Inflammatory macrophage treated with lipopolysaccharide for 1 hour (primary cell): Measurements from ENCODE around the gene SPSB3.

Source experiments
- DNase-seq, 2 donors: peaks; one replicate each; pipeline ENCODE4 v3.0.0-alpha.2; 2020 to 2022

Gene SPSB3

DNA sequence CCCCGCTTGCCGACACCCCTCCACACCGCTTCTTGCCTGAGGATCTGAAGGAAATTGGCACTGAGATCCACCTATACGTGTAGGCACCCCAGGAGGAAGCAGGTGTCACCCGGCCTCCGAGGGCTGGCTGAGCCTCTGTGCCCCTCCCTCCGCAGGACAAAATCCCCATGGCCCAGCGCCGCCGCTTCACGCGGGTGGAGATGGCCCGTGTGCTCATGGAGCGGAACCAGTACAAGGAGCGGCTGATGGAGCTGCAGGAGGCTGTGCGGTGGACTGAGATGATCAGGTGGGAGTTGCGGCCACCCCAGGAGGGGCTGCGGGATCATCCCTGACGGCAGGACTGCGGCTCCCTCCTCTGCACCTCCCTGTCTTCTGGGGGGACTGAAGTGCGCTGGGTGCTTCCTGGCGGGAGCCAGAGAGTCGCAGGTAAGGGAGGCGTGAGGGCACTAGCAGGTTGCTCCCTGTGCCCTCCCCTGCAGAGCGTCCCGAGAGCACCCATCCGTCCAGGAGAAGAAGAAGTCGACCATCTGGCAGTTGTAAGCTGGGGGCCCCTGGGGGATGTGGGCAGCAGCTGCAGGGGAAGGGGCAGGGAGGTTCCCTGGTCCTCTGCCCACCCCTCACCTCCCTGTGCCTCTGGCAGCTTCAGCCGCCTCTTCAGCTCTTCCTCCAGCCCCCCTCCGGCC is 20.0 kb downstream of the SPSB3 start:
- no peak for DNase-seq

DNA sequence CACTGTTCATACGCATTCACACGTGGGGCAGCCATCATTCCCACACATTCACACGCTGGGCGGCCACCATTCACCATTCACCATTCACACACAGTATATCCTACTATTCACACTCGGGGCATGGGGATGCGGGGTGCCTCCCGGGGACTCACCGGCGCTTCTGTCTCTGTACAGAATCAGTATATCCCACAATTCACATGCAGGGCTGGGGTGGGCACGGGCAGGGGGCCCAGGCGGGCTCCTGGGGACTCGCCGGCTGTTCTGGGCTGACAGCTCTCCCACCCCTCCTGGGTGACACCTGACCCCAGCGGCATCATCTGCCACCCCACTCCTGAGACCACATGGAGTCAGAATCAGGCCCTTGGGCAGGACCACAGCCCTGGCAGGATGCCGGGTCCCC is 20.6 kb downstream of the SPSB3 start:
- DNase-seq, result no peak

DNA sequence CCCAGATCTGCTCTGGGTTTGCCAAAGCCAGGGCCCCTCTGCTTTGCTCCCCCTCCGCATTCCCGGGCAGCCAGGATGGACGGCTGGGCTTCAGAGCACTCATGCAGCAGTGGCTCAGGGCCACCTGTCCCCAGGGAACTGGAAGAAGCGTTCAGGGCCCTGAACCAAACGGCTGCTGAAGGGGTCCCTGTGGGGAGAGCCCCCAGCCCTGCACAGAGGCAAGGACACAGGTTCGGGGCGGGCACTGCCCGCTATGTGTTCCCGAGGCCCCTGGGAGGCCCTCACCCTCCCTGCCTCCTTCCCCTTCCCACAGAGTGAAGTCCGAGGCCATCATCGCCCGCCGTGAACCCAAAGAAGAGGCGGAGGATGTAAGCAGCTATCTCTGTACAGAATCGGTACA is 21.5 kb downstream of the SPSB3 start:
- DNase-seq, result no peak

DNA sequence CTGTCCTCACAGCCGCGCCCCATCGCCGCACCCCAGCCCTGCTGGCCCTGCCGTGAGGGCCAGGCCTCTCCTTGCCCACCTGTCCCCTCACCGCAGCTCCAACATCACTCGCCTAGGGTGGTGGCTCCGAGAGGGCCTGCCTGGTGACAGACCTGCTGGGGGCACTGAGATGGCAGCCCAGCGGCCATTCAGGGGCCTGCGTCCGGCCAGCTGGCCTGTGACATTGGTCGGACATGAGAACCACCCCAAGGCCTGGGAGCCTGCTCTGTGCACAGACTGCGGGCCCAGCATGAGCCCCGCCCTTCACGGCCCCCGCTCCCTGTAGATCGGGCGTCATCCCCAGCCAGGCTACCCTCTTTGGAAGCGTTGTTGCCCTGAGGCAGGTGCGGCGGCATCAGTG is 22.9 kb downstream of the SPSB3 start:
- DNase-seq, result no peak

DNA sequence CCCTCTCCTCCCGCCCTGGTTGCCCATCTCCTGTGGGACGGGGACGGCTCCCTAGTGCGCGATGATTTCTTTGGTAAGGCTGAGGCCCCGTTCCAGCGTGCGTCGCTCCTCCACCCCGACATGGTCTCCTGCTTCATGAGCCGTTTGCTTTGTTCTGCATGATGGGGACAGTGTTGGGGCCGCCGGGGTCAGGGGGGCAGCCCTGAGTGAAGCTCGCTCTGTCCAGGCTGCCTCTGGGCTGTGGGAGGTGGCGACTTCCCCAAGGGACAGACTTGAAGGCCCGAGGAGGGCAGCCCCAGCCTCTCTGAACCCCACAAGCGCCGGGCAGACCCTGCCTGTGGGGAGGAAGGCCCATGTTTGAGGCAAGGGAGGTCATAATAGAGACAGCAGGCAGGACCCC is 23.4 kb downstream of the SPSB3 start:
- no peak for DNase-seq

DNA sequence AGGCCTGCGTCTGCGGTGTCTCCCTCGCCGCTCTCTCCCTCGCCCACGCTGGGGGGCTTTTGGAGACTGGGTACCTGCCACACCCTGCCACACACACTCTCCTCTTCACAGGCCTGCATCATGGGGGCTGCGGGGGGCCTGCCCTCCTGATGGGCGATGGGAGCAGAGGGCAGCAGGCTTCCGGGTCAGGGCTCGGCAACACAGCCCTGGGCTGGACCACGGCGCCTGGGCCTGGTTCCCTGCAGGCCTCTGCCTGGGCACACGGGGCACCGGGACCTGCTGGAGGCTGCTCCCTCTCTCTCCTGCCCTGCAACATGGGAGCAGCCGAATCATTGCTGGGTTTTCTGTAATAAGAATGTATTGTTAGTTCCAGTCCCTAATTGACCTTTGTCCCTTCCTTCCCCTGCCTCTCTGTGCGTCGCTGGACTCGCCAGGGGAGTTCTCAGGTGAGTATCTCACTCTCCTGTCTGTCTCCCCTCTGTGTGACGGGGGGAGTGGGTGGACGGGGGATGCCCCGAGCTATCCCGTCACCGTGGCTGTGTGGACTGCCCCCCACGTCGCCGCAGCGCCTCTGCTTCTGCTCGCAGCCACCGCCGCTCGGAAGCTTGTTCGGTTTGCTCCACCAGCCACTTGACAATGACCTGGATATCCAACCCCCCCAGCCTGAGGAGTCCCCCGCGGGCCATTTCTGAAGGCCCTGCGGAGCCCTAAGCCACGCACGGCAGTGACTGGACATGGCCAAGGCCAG is 24.5 kb downstream of the SPSB3 start:
- no peak for DNase-seq

DNA sequence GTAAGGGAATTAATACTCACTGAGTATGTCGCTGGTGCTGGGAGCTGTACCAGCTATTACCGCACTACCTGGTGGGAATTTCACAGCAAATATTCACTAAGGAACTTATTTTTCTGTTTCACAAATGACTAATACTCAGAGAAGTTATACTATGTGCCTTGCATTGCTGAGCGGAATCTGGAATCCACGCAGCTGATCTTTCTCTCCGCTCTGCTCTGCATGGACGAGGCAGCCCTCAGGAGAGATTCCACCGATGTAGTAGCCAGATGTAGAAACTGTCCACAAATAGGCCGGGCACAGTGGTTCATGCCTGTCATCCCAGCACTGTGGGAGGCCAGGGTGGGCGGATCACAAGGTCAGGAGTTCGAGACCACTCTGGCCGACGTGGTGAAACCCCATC is 28.2 kb downstream of the SPSB3 start:
- DNase-seq, result no peak

DNA sequence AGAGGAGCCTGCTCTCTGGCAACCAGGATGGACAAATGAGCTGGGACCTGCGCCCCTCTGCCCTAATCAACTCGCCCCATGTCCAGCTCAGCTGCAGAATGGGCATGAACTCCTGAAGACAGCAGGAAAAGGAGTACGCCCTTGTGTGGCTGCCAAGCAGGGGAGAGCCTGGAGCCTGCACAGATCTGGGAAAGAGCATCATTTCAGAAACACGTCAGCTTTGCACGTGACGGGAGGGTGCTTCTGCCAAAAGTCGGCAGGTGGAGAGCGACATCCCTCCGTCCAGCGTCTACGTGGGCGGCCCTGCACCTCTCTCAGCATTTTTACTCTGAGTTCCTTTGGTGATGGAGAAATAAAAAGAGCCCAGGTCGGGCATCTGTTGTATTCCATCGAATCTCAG is 29.5 kb downstream of the SPSB3 start:
- DNase-seq, result no peak

DNA sequence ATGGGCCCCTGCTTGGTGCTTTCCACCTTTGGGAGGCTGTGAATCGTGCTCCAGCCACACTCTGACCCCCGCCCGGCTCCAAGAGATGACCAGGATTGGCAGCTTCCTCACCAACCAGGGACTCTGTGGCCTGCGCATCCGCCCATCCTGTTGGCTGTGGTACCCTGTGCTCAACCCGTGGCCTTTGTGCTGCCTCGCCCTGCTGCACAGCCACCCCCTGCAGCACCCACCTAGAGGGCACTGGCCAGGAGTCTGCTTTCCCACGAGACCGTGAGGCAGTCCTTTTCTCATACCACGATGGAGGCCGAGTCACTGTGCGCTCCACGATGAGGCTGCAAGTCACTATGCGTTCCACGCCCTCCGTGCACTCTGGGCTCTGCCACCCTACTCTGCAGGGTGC is 30.4 kb downstream of the SPSB3 start:
- no peak for DNase-seq

DNA sequence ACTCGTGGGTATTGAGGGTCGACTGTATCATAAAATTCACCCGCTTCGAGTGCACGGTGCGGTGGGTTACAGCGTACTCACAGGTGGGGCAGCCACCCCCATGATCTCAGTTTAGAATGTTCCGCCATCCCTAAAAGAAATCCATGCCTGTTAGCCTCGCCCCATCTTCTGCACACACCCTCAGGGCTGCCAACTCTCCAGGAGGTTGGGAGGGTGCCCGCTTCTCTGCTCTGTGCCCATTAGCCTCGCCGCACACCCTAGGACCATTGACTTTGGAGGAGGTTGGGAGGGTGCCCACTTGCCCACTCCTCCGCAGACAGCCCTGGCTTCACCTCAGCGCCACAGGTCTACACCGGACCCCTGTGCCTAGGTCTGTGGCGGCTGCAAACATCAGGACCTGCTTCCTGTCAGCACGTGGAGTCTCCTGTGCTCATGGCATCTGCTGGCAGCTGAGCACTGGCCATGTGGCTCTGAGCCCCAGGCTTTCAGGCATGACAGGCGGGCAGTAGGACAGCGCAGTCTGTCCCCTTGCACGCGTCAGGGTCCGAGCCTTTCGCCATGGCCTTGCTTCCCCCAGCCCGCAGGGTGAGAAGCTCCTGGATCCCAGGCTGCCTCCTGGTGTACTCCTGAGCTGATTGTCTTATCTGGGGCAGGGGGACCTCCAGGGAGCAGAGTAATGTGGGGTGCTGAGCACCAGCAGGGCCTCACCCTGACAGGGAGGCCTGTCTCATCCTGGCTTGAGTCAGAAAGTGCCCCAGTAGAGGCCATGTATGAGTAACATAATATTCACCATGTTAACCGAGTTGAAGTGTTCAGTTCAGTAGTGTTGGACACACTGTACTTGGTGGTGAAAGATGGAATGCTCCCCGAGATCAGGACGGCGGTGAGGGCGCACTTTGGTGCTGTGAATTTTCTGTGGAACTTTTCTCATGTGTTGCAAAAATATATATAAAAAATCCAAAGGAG is 32.9 kb downstream of the SPSB3 start:
- DNase-seq, result no peak

DNA sequence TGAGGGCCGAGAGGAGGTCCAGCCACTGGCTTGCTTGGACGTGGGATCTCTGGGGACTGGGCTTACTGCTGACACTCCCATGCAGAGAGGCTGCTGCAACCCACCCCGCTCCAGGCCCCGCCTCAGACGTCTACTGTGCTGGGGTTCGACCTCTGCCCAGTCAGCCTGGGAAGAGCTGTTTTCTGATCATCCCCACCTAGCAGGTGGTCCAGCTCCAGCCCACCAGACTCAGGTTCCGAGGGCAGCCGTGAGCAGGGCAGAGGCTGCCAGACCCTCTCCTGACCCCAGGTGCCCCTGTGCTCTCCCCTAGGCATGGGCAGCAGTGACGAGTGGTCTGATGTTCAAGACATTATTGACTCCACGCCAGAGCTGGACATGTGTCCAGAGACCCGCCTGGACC is 34.4 kb downstream of the SPSB3 start:
- no peak for DNase-seq

DNA sequence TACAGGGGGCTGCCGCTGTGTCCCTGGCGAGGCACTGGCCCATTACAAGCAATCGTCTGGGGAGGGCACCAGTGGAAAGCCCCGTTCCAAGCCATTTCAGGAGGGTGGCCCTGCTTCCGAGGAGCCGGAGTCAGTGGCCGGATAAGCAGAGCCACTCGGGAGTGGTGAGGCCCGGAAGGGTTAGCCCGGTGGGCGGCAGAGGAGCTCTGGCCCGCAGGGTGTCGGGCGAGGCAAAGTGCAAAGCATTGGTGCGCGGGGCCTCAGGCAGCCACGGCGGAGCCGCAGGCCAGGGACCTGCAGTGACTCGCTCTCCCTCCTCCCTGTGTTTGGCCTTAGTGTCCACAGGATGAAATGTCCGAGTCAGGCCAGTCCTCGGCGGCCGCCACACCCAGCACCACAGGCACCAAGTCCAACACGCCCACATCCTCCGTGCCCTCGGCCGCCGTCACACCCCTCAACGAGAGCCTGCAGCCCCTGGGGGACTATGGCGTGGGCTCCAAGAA is 35.6 kb downstream of the SPSB3 start:
- DNase-seq, result no peak

DNA sequence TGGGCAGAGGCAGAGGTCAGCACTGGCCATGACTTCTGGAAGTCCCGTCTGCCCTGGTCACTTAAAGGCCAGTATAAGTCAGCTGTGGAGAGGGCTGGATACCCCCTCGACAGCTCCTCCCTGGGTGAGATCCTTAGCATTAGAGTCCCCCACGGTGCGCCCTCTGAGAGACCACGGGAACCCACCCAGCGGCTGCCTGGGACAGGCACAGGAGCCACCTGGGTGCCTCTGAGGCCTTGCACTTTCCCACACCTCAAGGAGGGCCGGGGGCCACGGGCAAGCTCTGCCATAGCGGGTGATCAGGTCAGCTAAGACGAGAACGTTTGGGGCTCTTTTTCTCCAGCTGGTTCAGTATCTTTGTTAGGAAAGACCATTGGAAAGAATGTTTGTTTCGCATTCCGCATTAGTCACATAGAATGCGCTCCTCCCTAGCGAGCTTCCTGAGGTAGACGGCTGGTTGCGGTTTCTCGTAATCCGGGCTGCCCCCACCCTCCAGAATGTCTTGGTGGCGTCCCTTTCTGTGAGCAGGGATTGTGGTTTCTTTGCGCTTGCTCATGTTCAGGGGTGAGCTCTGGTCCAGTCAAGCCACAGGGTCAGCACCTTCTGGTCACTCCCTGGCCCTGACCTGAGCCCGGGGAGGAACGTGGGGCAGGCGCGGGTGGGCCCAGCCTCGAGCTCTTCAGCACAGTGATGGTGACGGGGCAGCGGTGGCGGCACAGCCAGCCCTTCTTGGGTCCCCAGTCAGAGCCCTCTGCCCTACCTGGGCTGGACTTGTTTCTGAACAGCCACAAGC is 36.3 kb downstream of the SPSB3 start:
- DNase-seq, result no peak

DNA sequence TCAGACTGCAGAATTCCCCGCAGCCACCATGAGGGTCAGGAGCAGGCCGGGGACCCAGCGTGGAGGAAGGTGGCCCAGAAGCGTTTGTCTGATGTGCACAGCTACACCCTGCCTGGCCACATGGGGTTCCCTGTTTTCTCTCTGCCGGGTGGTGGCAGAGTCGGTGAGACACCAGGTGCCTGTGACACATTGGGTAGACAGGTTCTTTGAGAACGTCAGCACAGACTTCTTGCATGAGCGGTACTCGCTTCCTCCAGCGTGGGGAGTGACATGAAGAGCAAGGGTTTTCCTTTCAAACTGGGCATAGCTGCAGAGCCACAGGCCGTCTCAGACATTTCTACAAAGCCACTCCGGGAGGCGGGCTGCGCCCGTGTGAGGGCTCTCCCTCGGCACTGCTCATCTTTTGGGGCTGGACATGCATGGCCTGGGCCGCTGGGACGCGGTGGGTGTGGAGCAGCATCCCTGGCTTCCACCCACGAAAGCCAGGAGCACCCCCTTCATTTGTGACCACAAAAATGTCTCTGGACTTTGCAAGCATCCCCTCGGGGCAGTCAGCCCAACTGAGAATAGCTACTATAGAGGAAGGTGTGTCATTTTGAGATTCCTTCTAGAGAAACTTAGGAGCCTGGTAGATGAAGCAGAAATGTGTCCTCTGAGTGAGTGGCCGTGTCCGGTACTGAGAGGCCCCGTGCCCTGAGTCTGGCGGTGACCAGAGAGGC is 37.0 kb downstream of the SPSB3 start:
- DNase-seq, result no peak

DNA sequence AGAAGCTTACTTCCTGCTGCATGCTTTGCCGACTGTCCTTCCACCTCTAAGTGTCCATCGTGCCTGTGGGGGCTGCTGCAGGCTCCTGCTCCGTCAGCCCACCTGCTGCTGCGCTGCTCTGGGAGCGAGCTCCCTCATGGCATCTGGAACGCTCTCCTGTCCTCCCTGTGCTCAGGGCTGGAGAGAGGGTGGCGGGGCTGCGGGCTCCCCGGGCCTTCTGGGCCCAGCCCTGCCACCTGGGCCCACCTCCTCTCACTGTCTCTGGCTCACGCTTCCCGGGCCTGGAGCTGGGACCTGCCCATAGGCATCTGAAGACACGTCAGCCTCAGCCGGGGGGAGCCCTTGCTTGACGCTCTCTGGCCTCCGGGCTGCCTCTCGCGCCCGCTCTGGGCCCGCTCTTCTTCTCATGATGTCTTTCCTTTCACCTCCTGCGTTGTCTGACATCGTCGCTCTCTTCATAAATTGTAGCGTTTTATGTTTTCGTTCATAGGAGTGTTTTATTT is 38.0 kb downstream of the SPSB3 start:
- no peak for DNase-seq

DNA sequence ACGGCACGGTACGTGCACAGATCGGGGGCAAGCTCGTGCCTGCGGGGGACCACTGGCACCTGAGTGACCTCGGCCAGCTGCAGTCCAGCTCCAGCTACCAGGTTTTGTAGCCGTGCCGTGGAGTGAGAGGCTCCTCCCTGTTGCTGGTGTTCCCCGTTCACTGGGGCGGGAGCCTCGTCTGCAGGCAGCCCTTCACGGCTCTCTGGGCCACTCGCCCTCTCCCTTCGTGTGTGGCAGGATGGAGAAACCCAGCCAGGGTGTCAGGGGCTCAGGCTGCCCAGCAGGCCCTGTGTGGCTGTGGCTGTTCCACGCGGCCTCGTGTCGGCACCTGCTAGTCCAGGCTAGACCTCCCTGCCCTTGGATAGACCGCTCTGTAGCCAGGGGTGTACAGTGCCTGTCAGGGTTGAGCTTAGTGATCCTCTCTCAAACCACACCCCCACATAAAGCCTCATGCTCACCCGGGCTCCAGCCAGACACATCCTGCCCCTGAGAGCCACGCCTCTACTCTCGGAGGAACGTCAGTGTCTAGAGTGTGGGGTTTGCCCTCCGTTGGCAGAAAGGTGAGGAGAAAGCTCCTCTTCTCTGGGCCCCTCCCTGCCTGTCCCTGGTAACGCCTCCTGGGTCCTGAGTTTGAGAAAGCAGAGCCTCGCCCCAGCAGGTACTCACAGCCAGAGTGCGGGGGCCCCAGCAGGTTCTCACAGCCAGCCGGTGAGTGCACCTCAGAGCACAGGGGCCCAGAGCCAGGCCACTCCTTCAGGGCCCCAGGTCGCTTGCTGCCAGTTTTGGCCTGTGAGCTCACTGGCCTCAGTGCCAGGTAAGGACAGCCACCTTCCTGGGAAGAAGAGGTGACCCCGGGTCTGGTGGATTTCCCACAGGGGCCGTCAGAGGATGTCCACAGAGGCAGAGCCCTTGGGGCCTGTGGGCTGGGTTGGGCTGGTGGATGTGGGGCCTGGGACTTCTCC is 38.7 kb downstream of the SPSB3 start:
- DNase-seq, result no peak

DNA sequence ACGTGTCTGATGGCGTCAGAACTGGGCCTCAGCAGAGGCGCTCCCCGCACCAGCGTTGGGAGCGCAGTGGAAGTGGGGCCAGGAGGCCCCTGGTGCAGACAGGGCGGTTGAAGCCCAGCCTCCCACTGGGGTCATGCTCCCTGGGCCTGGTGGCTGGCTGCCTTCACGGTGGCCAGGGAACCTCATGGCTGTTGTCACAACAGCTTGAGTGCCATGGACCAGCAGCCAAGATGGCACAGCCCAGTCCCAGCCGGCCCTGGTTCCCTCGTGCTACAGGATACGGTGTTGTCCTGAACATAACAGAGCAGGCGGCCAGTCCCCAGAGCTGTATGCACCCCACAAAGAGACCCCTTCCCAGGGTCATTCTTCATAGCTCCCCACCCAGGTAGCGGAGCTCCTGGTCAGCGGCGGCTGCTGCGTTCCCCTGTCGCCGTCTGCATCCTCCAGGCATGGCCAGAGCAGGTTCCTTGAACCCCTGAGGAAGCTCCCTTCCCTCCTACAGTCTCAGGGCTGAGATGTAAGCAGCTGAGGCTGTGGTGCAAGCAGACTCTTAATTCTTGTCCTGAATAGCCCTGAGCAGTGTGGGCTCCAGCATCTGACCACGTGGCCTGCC is 40.7 kb downstream of the SPSB3 start:
- no peak for DNase-seq

DNA sequence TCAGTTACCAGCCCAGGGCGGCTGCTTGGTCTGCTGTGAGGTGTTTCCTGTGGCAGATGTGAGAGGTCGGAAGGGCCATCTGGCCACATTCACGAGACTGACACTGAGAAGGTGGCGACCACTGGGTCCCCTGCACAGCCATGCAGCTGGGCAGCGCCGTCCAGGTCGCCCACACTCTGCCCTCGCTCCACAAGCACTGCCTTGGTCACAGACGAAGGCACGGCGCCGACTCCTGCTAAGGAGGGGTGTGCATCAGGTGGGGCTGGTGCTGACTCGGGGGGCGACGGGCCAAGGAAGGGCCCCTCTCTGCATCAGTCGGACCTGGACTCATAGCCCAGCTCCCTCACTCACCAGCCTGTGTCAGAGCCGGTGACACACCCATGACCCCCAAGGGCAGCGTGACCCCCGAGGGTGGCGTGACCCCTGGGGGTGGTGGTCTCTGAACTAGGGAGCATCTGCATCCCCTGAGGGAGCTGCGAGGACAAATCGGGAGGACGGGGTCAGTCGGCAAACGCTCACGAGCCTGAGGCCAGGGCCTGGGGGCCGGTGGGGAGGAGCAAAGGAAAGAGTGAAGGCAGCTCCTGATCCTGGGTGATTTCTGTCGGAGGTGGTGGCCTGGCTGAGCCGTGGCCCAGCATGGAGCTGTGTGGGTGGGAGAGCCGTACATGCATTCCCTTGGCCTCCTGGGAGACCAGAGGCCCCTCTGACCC is 41.4 kb downstream of the SPSB3 start:
- DNase-seq, result no peak

DNA sequence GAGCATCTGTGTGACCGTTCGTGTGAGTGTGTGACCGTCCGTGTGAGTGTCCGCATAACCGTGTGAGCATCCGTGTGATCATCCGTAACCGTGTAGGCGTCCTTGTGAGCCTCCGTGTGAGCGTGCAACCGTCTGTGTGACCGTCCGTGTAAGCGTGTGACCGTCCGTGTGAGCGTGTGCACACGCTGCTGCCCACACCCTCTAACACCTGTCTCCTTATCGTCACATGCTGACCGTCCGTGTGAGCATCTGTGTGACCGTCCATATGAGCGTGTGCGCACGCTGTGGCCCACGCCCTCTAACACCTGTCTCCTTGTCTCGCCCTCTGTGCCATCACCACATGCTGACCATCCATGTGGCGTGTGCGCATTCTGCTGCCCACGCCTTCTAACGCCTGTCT is 42.1 kb downstream of the SPSB3 start:
- DNase-seq, result no peak
